K562 (cell line): ENCODE measurements around the gene ALS2CL. TPM values are rescaled to one million over a fixed set of nuclear protein-coding genes. Genes with fewer than 3 reads are reported as not detected.

Source experiments
- CEBPG ChIP-seq, 3 experiments: fragments of 200-800 bp in 1 of 3; sonication (Bioruptor generic) in 1 of 3; sonication (generic) in 1 of 3; formaldehyde crosslinking in 1 of 3; IDR thresholded peaks in 2 of 3; conservative IDR thresholded peaks in 1 of 3; 2 replicates each; pipeline versions ENCODE4 v1.6.1 to v1.8.0; 2016 to 2022; ENCODE audit warnings: missing compliant biosample characterization in 2 of 3, missing genetic modification characterization in 2 of 3, mild to moderate bottlenecking in 1 of 3, missing genetic modification reagents in 1 of 3
- CHAMP1 ChIP-seq: fragments of 450-650 bp; IDR thresholded peaks from 2 replicates; pipeline ENCODE4 v1.6.1; 2016; ENCODE audit warnings: mild to moderate bottlenecking
- FOXP4 ChIP-seq: sonication (generic); formaldehyde crosslinking; IDR thresholded peaks from 2 replicates; pipeline ENCODE4 v1.8.0; 2022; ENCODE audit warnings: mild to moderate bottlenecking, missing genetic modification reagents, borderline replicate concordance
- LEF1 ChIP-seq: fragments of 450-650 bp; IDR thresholded peaks from 2 replicates; pipeline ENCODE4 v1.6.1; 2016; ENCODE audit warnings: mild to moderate bottlenecking
- MAZ ChIP-seq, 2 experiments: fragments of 450-650 bp in 1 of 2; sonication (generic) in 1 of 2; formaldehyde crosslinking; IDR thresholded peaks in 1 of 2; conservative IDR thresholded peaks in 1 of 2; 2 replicates each; pipeline versions ENCODE4 v1.4.0 to v1.5.0; 2020; ENCODE audit warnings: mild to moderate bottlenecking in 1 of 2, missing genetic modification reagents in 1 of 2
- MCM5 ChIP-seq: fragments of 450-650 bp; IDR thresholded peaks from 2 replicates; pipeline ENCODE4 v1.6.1; 2016; ENCODE audit warnings: low read depth
- MEIS2 ChIP-seq: fragments of 450-650 bp; IDR thresholded peaks from 2 replicates; pipeline ENCODE4 v1.6.1; 2014; ENCODE audit warnings: mild to moderate bottlenecking; ENCODE audit not compliant: partially characterized antibody
- NBN ChIP-seq: fragments of 450-650 bp; IDR thresholded peaks from 2 replicates; pipeline ENCODE4 v1.6.1; 2016; ENCODE audit warnings: low read depth, mild to moderate bottlenecking
- NKRF ChIP-seq: fragments of 450-650 bp; IDR thresholded peaks from 2 replicates; pipeline ENCODE4 v1.6.1; 2016; ENCODE audit warnings: borderline replicate concordance
- NONO ChIP-seq, 2 experiments: fragments of 200-400 bp in 1 of 2; fragments of 450-650 bp in 1 of 2; formaldehyde crosslinking in 1 of 2; IDR thresholded peaks; 2 replicates each; pipeline ENCODE4 v1.6.1; 2017; ENCODE audit warnings: low read depth in 2 of 2, mild to moderate bottlenecking in 2 of 2, moderate library complexity in 2 of 2, low read length in 1 of 2
- PCBP1 ChIP-seq: fragments of 200-400 bp; formaldehyde crosslinking; IDR thresholded peaks from 2 replicates; pipeline ENCODE4 v1.6.1; 2018; ENCODE audit warnings: mild to moderate bottlenecking, low read depth, low read length; ENCODE audit not compliant: poor library complexity, severe bottlenecking
- PTBP1 ChIP-seq: fragments of 200-400 bp; formaldehyde crosslinking; IDR thresholded peaks from 2 replicates; pipeline ENCODE4 v1.6.1; 2017; ENCODE audit warnings: low read depth, low read length
- TCF15 ChIP-seq: fragments of 250-450 bp; sonication (Bioruptor Pico); IDR thresholded peaks from 2 replicates; pipeline ENCODE4 v1.8.0; 2022; ENCODE audit warnings: moderate library complexity, mild to moderate bottlenecking, inconsistent platforms
- TCF7L2 ChIP-seq: fragments of 150-350 bp; IDR thresholded peaks from 2 replicates; pipeline ENCODE4 v1.6.1; 2016; ENCODE audit warnings: low read depth, mild to moderate bottlenecking, low read length, moderate library complexity
- TEAD2 ChIP-seq: fragments of 450-650 bp; IDR thresholded peaks from 2 replicates; pipeline ENCODE4 v1.6.1; 2016; ENCODE audit warnings: missing genetic modification characterization, control low read depth, missing compliant biosample characterization
- ZBTB1 ChIP-seq: sonication (generic); formaldehyde crosslinking; IDR thresholded peaks from 2 replicates; pipeline ENCODE4 v1.8.1; 2023; ENCODE audit warnings: missing genetic modification reagents, low read depth, mild to moderate bottlenecking, borderline replicate concordance
- ZNF165 ChIP-seq: fragments of 250-450 bp; sonication (Bioruptor Pico); IDR thresholded peaks from 2 replicates; pipeline ENCODE4 v1.4.0; 2020; ENCODE audit warnings: borderline replicate concordance
- ZNF511 ChIP-seq: sonication (generic); formaldehyde crosslinking; IDR thresholded peaks from 2 replicates; pipeline ENCODE4 v1.8.0; 2022; ENCODE audit warnings: mild to moderate bottlenecking, missing genetic modification reagents
- ZNF695 ChIP-seq: fragments of 450-650 bp; formaldehyde crosslinking; IDR thresholded peaks from 2 replicates; pipeline ENCODE4 v1.4.0; 2020; ENCODE audit warnings: mild to moderate bottlenecking, moderate library complexity
- ZSCAN32 ChIP-seq: fragments of 450-650 bp; formaldehyde crosslinking; IDR thresholded peaks from 2 replicates; pipeline ENCODE4 v1.4.0; 2020; ENCODE audit warnings: mild to moderate bottlenecking, moderate library complexity
- polyA plus RNA-seq, 8 experiments: library from polyadenylated mRNA; depleted of rRNA in 4 of 8; stranded (reverse) in 5 of 8; unstranded in 3 of 8; fragments of >200 nt; fragmentation: Nextera tagmentation in 2 of 8; fragmentation: Illumina TruSeq in 1 of 8; extraction: Ambion mirVana in 2 of 8; extraction: Trizol in 1 of 8; gene quantifications; 2 replicates each; pipeline versions ENCODE4 v1.2.1 to v1.2.3, GENCODE V29; 2011 to 2014; ENCODE audit warnings: inconsistent platforms in 1 of 8, missing spikeins in 1 of 8
- total RNA-seq, 7 experiments: library from RNA; depleted of rRNA in 6 of 7; stranded (reverse); fragments of >200 nt in 6 of 7; fragmentation: Illumina TruSeq in 2 of 7; extraction: Trizol in 2 of 7; gene quantifications; 2 replicates each; pipeline versions ENCODE4 v1.2.1 to v1.2.3, GENCODE V29; 2011 to 2021; ENCODE audit warnings: low replicate concordance in 1 of 7

ALS2CL gene
- total and polyA plus RNA-seq, 9 of the 15 experiments (the other 6 are each of a cell fraction or from before 2014, with no cell fraction given) = 0.03 to 0.13 (median 0.05) TPM; not detected in 3

GRCh38 chr3:46642971-46643370 lies 50.5 kb downstream of the ALS2CL start (continued):
- TF ChIP-seq LEF1 (no peak), ZNF695 (CRISPR knock-in tag) (no peak), NKRF (no peak), NONO (IDR thresholded peaks at IDR 0.05; ENCODE audit: low read depth in 2 of 2, low read length in 1 of 2) (no peak), ZNF511 (no peak), CHAMP1 (no peak), ZSCAN32 (CRISPR knock-in tag) (no peak), TEAD2 (no peak), FOXP4 (CRISPR knock-in tag) (no peak), ZNF165 (no peak), TCF15 (CRISPR knock-in tag) (no peak), NBN (0 out of 2 replicates have a peak, but pooled peaks have one; percentile 44), TCF7L2 (no peak), MAZ (CRISPR knock-in tag; conservative IDR thresholded peaks at IDR 0.05 in 1 of 2, IDR thresholded peaks at IDR 0.05 in 1 of 2) (no peak), MCM5 (no peak), MEIS2 (no peak), ZBTB1 (CRISPR knock-in tag) (no peak), PCBP1 (no peak), CEBPG (CRISPR knock-in tag; IDR thresholded peaks at IDR 0.05) (peak; percentile 85), CEBPG (tag; conservative IDR thresholded peaks at IDR 0.05 in 1 of 2, IDR thresholded peaks at IDR 0.05 in 1 of 2) (peak; percentile 97 to 98), PTBP1 (no peak)
